Glutamatergic neuron (in vitro differentiated cells): ENCODE data around the gene IGFN1. TPM values are rescaled to one million over a fixed set of nuclear protein-coding genes. Genes with fewer than 3 reads are reported as not detected.
"Not testable (repeated sequence)": the region's sequence is repeated elsewhere in the genome, so short reads cannot be mapped to it uniquely, and the experiment has no call there.

Experiments
- DNase-seq: peaks from one replicate; pipeline ENCODE4 v3.0.0; 2022
- H3K27ac Mint-ChIP-seq: one replicate; pipeline ENCODE4 v1.8.0; 2020; ENCODE audit warnings: mild to moderate bottlenecking, mixed read lengths, inconsistent platforms; ENCODE audit not compliant: unreplicated experiment
- H3K27me3 Mint-ChIP-seq: one replicate; pipeline ENCODE4 v1.8.0; 2020; ENCODE audit warnings: mild to moderate bottlenecking, moderate library complexity, mixed read lengths, inconsistent platforms; ENCODE audit not compliant: unreplicated experiment
- H3K36me3 Mint-ChIP-seq: one replicate; pipeline ENCODE4 v1.8.0; 2020; ENCODE audit warnings: mild to moderate bottlenecking, mixed read lengths, inconsistent platforms; ENCODE audit not compliant: unreplicated experiment
- H3K4me1 Mint-ChIP-seq: one replicate; pipeline ENCODE4 v1.8.0; 2020; ENCODE audit warnings: mild to moderate bottlenecking, low read depth, mixed read lengths, inconsistent platforms; ENCODE audit not compliant: unreplicated experiment
- H3K4me3 Mint-ChIP-seq: one replicate; pipeline ENCODE4 v1.8.0; 2020; ENCODE audit warnings: mild to moderate bottlenecking, mixed read lengths, inconsistent platforms; ENCODE audit not compliant: unreplicated experiment
- H3K9me3 Mint-ChIP-seq: one replicate; pipeline ENCODE4 v1.8.0; 2020; ENCODE audit warnings: mild to moderate bottlenecking, moderate library complexity, mixed read lengths, inconsistent platforms; ENCODE audit not compliant: unreplicated experiment
- total RNA-seq: library from RNA; stranded (reverse); fragmentation: NEBNext Ultra II Directional; extraction: Animal tissue kit (Norgen Biotek cat#: 25700); gene quantifications from one replicate; pipeline ENCODE4 v1.2.1, GENCODE V29; 2021; ENCODE audit not compliant: unreplicated experiment
- TF ChIP-seq, protein P1 (sequence below): fragments of 200-600 bp; sonication (generic); IDR thresholded peaks from one replicate; pipeline ENCODE4 v1.5.0; 2021; ENCODE audit not compliant: partially characterized antibody, unreplicated experiment

IGFN1 gene
- total RNA-seq, 1 donor from 2014 or later = 1.9 TPM

DNA sequence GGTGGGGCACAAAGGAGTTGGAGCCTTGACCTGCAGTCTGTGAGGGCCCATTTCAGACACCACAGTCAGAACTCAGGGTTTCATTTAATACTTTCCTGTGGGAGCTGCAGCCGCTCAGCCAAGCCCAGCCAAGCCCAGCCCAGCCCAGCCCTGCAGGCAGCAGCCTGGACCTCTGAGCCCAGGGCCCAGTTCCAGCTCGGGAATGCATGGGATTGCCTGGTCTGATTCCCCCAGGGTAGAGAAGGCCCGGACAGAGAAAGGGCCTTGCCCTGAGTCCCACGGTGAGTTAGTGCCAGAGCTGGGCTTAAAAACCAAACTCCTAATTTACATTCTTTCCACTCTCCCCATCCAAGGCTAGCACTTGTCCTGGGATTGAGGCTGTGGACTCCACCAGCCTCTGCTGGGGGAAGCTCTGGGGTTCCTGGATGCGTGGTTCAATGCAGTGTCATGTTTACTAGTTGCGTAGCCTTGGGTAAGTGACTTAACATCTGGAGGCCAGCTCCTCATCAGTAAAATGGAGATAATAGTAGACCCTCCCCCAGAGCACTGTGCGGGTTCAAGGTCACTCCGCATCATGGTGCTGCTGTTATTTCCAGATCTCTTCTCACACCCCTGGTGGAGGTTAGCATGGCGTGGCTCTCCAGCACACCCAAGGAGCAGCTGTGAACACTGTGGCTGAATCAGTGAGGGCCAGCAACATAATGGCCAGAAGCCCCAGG is 63.4 kb downstream of the IGFN1 start:
- Mint-ChIP-seq H3K36me3 (no peaks in the 10 kb centered on the region), H3K27ac (no peak overlapping the region), H3K27me3 (peaks cover 14% of the 10 kb centered on the region), H3K4me1 (peaks cover 16% of the 10 kb centered on the region), H3K4me3 (no peak overlapping the region), H3K9me3 (peaks cover 5% of the 10 kb centered on the region)
- DNase-seq = no peak
- TF ChIP-seq, protein P1, sequence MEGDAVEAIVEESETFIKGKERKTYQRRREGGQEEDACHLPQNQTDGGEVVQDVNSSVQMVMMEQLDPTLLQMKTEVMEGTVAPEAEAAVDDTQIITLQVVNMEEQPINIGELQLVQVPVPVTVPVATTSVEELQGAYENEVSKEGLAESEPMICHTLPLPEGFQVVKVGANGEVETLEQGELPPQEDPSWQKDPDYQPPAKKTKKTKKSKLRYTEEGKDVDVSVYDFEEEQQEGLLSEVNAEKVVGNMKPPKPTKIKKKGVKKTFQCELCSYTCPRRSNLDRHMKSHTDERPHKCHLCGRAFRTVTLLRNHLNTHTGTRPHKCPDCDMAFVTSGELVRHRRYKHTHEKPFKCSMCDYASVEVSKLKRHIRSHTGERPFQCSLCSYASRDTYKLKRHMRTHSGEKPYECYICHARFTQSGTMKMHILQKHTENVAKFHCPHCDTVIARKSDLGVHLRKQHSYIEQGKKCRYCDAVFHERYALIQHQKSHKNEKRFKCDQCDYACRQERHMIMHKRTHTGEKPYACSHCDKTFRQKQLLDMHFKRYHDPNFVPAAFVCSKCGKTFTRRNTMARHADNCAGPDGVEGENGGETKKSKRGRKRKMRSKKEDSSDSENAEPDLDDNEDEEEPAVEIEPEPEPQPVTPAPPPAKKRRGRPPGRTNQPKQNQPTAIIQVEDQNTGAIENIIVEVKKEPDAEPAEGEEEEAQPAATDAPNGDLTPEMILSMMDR = no peak

DNA sequence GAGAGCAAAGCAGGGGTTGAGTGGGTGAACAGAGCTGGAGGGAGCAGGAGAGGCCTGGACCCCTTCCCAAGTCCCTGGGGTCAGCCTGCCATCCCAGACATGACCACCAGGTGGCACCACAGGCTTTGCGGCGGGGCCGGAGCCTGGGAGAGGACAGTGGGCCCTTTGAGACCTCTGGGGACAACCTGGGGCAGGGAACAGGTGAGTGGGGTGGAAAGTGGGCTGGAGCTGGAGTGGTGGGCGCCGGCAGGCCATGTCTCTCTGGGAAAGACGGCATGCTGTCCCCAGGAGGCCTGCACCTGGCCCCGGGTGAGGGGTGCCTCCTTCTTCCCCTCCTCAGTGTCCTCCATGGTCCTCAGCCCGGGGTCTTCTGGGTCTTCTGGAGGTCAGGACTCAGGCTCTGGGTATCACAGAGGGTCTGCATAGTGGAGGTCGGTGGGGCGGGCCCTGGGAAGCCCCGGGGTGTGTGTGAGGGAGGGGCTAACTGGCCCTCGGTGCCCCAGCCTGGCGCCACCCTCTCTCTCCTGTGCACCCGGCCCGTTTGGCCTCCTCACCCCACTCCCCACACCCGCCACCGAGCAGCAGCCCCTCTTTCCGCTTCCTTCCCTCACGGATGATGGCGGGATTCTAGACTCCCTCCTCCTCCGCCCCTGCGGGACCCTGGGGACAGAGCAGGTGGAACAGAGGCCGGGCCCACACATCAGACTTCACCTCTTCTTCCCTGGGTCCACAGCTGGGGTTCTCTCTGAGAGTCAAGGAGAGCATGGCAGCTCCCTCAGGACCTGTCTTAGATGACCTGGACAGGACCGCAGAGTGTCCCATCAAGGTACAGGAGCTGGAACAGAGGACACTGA is 64.2 kb downstream of the IGFN1 start:
- Mint-ChIP-seq H3K36me3 (no peaks in the 10 kb centered on the region), H3K4me1 (peaks cover 16% of the 10 kb centered on the region), H3K4me3 (no peak overlapping the region), H3K9me3 (peaks cover 5% of the 10 kb centered on the region), H3K27me3 (peaks cover 14% of the 10 kb centered on the region), H3K27ac (no peak overlapping the region)
- TF ChIP-seq, protein P1 = peak; percentile 99
- DNase-seq = peak; percentile 93

- Mint-ChIP-seq H3K27ac (no peak overlapping the region), H3K4me1 (peaks cover 16% of the 10 kb centered on the region), H3K27me3 (peaks cover 17% of the 10 kb centered on the region), H3K4me3 (no peak overlapping the region), H3K9me3 (peaks cover 5% of the 10 kb centered on the region), H3K36me3 (no peaks in the 10 kb centered on the region)
- DNase-seq = no peak
- TF ChIP-seq, protein P1 = no peak
These were observed 65.1 kb downstream of the IGFN1 start for GRCh38 chr1:201255479-201256362.

DNA sequence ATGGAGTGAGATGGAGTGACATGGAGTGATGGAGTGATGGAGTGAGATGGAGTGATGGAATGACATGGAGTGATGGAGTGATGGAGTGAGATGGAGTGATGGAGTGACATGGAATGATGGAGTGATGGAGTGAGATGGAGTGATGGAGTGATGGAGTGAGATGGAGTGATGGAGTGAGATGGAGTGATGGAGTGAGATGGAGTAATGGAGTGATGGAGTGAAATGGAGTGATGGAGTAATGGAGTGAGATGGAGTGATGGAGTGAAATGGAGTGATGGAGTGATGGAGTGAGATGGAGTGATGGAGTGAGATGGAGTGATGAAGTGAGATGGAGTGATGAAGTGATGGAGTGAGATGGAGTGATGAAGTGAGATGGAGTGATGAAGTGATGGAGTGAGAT is 67.5 kb downstream of the IGFN1 start:
- not testable (repeated sequence) for DNase-seq, H3K27ac Mint-ChIP-seq, H3K4me1 Mint-ChIP-seq, H3K4me3 Mint-ChIP-seq, H3K9me3 Mint-ChIP-seq, H3K36me3 Mint-ChIP-seq
- H3K27me3 Mint-ChIP-seq = peaks cover 11% of the 10 kb centered on the region

- Mint-ChIP-seq H3K9me3 (peaks cover 2% of the 10 kb centered on the region), H3K36me3 (no peaks in the 10 kb centered on the region), H3K27ac (no peak overlapping the region), H3K4me3 (no peak overlapping the region), H3K4me1 (no peaks in the 10 kb centered on the region), H3K27me3 (peaks cover 8% of the 10 kb centered on the region)
- DNase-seq = no peak
- TF ChIP-seq, protein P1 = no peak
These were observed 68.2 kb downstream of the IGFN1 start for GRCh38 chr1:201258763-201259230.
